Sigmoid colon (tissue), 4 donors: Measurements from ENCODE around the gene XAB2.

Experiments
- EP300 ChIP-seq, 4 donors: sonication (generic); formaldehyde crosslinking; IDR thresholded peaks; one replicate each; pipeline ENCODE4 v1.6.1; 2017; ENCODE audit warnings: antibody characterized with exemption in 4 of 4
- POLR2AphosphoS5 ChIP-seq, 4 donors: sonication (generic); formaldehyde crosslinking; IDR thresholded peaks; one replicate each; pipeline ENCODE4 v1.6.1; 2017; ENCODE audit warnings: antibody characterized with exemption in 4 of 4
- TF ChIP-seq, protein P1 (sequence below), 4 experiments: fragments of 450-650 bp in 3 of 4; fragments of 200-600 bp in 1 of 4; IDR thresholded peaks; one replicate each; pipeline ENCODE4 v1.5.1; 2016 to 2019; ENCODE audit warnings: antibody characterized with exemption in 4 of 4, mild to moderate bottlenecking in 3 of 4, moderate library complexity in 2 of 4

GRCh38 chr19:7619671-7620441, 9.5 kb downstream of the XAB2 start:
- TF ChIP-seq, protein P1, sequence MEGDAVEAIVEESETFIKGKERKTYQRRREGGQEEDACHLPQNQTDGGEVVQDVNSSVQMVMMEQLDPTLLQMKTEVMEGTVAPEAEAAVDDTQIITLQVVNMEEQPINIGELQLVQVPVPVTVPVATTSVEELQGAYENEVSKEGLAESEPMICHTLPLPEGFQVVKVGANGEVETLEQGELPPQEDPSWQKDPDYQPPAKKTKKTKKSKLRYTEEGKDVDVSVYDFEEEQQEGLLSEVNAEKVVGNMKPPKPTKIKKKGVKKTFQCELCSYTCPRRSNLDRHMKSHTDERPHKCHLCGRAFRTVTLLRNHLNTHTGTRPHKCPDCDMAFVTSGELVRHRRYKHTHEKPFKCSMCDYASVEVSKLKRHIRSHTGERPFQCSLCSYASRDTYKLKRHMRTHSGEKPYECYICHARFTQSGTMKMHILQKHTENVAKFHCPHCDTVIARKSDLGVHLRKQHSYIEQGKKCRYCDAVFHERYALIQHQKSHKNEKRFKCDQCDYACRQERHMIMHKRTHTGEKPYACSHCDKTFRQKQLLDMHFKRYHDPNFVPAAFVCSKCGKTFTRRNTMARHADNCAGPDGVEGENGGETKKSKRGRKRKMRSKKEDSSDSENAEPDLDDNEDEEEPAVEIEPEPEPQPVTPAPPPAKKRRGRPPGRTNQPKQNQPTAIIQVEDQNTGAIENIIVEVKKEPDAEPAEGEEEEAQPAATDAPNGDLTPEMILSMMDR (IDR thresholded peaks at IDR 0.05), result no peak
- TF ChIP-seq EP300 (IDR thresholded peaks at IDR 0.05) (no peak), POLR2AphosphoS5 (IDR thresholded peaks at IDR 0.05) (no peak)
